Skeletal muscle satellite cell (primary cell): ENCODE measurements around the gene IER3.
"Not testable (repeated sequence)": the region's sequence is repeated elsewhere in the genome, so short reads cannot be mapped to it uniquely, and the experiment has no call there.

Experiments
- H3K27me3 ChIP-seq: 2 replicates; pipeline ENCODE4 v1.7.0; 2013; ENCODE audit warnings: low read length; ENCODE audit not compliant: control insufficient read depth, insufficient read depth
- H3K36me3 ChIP-seq: 2 replicates; pipeline ENCODE4 v1.7.0; 2013; ENCODE audit warnings: mild to moderate bottlenecking, control low read depth, low read length; ENCODE audit not compliant: insufficient read depth
- H3K4me1 ChIP-seq: 2 replicates; pipeline ENCODE4 v1.7.0; 2013; ENCODE audit warnings: low read length; ENCODE audit not compliant: control insufficient read depth, insufficient read depth
- H3K4me2 ChIP-seq: 2 replicates; pipeline ENCODE4 v1.7.0; 2013; ENCODE audit warnings: mild to moderate bottlenecking, low read length
- H3K4me3 ChIP-seq: 2 replicates; pipeline ENCODE4 v1.7.0; 2013; ENCODE audit warnings: low read length
- H3K9ac ChIP-seq: 2 replicates; pipeline ENCODE4 v1.7.0; 2013; ENCODE audit warnings: mild to moderate bottlenecking, low read depth, low read length, moderate library complexity
- H3K9me3 ChIP-seq: replicated peaks from 2 replicates; pipeline ENCODE4 v1.7.0; 2013; ENCODE audit warnings: mild to moderate bottlenecking, control low read depth, low read length

IER3 gene

DNA sequence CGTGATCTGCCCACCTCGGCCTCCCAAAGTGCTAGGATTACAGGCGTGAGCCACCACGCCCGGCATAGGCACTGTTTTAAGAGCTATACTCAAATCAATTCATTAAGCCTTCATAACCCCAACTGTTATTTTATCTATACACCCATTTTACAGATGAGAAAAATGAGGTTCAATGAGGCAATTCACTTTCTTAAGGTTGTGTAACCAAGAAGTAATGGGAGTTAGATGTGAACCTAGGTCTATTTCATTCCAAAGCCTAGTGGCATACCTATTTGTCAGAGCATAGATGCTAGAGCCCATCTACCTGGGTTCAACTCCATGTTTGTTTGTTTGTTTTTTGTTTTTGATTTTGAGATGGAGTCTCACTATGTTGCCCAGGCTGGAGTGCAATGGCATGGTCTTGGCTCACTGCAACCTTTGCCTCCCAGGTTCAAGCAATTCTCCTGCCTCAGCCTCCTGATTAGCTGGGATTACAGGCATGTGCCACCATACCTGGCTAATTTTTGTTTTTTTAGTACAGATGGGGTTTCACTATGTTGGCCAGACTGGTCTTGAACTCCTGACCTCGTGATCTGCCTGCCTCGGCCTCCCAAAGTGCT, 12.2 kb upstream of the IER3 start:
- H3K4me2 ChIP-seq = not testable (repeated sequence)

DNA sequence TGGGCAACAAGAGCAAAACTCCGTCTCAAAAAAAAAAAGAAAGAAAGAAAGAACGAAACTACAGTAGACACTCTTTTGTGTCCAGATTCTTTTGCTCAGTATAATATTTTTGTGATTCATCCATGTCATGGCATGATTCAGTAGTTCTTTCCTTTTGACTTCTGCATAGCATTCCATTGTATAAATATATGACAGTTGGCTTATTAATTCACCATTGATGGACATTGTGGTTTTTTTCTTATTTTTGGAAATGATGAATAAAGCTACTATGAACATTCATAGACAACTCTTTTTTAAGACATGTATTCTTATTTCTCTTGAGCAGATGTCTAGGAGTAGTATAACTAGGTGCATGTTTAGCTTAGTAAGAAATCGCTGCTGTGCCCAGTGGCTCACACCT, 10.3 kb upstream of the IER3 start:
- Histone ChIP-seq H3K9ac (peak overlapping the region; percentile 57), H3K27me3 (no peaks in the 10 kb centered on the region), H3K36me3 (no peaks in the 10 kb centered on the region), H3K4me2 (peak overlapping the region; percentile 46), H3K9me3 (no peaks in the 10 kb centered on the region), H3K4me1 (peaks cover 66% of the 10 kb centered on the region), H3K4me3 (no peak overlapping the region)

More for the DNA sequence above, 12.2 kb upstream of the IER3 start:
- peaks cover 65% of the 10 kb centered on the region for H3K4me1 ChIP-seq
- not testable (repeated sequence) for H3K36me3 ChIP-seq, H3K9ac ChIP-seq, H3K27me3 ChIP-seq, H3K4me3 ChIP-seq, H3K9me3 ChIP-seq

DNA sequence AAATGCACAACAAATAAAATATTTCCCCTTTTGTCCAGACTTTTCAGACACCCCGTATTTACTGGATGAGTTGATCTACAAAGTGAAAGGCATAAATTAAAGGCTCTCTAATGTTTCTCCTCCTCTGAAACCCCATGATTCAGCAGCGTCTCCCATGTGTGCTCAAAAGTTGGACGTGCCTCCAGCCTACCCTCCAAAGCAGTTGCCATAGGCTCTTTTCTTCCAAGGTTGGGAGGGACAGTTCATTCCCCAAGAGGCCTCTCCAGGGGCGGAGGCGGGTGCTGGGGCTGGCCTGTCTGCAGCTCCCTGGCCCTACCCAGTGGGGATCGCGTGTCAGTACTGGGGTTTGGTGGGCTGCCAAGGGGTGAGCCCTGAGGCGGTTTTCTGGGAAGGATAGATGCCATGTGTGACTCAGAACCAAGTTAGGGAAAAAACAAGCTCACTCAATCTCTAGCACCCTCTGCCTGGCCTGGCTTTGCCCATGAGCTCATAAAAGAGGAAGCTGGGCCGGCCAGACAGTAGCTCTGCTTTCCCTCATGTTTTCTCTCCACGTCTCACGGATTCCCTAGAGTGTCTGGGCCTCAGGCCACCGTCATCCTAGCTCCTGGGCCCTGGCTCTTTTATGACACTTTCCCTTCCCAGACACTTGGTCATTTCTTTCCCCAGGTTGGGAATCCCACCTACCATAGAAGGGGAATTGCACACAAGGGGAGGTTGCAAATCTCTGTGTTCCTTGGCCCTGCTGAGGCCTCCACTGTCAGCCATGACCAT, 8.0 kb upstream of the IER3 start:
- H3K36me3 ChIP-seq = no peaks in the 10 kb centered on the region
- peak overlapping the region; percentile 81 for H3K9ac ChIP-seq
- peak overlapping the region; percentile 59 for H3K4me2 ChIP-seq
- H3K4me1 ChIP-seq = peaks cover 72% of the 10 kb centered on the region
- no peaks in the 10 kb centered on the region for H3K27me3 ChIP-seq
- H3K9me3 ChIP-seq = no peaks in the 10 kb centered on the region
- peak overlapping the region; percentile 49 for H3K4me3 ChIP-seq

- Histone ChIP-seq H3K27me3 (no peaks in the 10 kb centered on the region), H3K4me2 (no peak overlapping the region), H3K4me3 (no peak overlapping the region), H3K9ac (no peak overlapping the region), H3K4me1 (peaks cover 72% of the 10 kb centered on the region), H3K9me3 (no peaks in the 10 kb centered on the region), H3K36me3 (no peaks in the 10 kb centered on the region)
Measured at GRCh38 chr6:30750379-30750668, 6.0 kb upstream of the IER3 start.

- Histone ChIP-seq H3K4me1 (peaks cover 70% of the 10 kb centered on the region), H3K27me3 (no peaks in the 10 kb centered on the region), H3K4me2 (no peak overlapping the region), H3K36me3 (no peaks in the 10 kb centered on the region), H3K9ac (peak overlapping the region; percentile 39), H3K9me3 (no peaks in the 10 kb centered on the region), H3K4me3 (no peak overlapping the region)
Measured at GRCh38 chr6:30749554-30750378, 5.4 kb upstream of the IER3 start.

DNA sequence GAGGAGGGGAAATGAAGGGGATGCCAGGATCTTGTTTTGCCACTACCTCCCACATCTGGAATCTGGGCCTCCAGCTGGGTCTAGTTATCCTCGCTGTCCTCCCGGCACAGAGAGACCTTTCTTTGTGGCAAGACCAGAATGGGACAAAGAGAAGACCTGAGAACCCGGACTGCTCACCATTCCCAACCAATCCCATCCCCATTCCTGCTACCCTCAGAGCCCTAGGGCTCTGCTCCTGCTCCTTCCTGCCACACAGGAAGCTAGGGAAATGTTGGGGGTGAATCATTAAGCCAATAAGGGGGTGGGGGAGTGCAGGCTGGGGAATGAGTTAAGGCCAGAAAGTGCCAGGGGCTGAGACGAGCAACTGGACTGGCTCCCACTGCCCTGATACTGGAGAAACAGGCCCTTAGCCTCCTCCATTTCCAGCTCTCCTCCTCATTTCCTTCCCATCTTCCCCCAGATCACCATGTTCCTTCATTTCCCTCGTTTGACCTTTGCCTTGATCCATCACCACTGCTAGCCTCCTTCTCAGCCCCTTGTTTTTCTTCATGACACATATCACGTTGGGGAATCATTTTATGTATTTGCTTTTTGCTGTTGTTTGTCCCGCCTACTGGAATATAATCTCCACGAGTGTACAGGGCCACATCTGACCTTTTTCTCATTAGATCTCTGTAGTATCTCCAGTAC, 4.6 kb upstream of the IER3 start:
- peaks cover 66% of the 10 kb centered on the region for H3K4me1 ChIP-seq
- H3K9me3 ChIP-seq = no peaks in the 10 kb centered on the region
- peaks cover 2% of the 10 kb centered on the region for H3K36me3 ChIP-seq
- H3K4me3 ChIP-seq = no peak overlapping the region
- peak overlapping the region; percentile 11 for H3K4me2 ChIP-seq
- H3K27me3 ChIP-seq = no peaks in the 10 kb centered on the region
- H3K9ac ChIP-seq = peak overlapping the region; percentile 39

GRCh38 chr6:30747902-30748769, 3.8 kb upstream of the IER3 start:
- no peaks in the 10 kb centered on the region for H3K9me3 ChIP-seq
- H3K27me3 ChIP-seq = no peaks in the 10 kb centered on the region
- peaks cover 10% of the 10 kb centered on the region for H3K36me3 ChIP-seq
- peak overlapping the region; percentile 39 for H3K9ac ChIP-seq
- H3K4me3 ChIP-seq = no peak overlapping the region
- peaks cover 60% of the 10 kb centered on the region for H3K4me1 ChIP-seq
- H3K4me2 ChIP-seq = peak overlapping the region; percentile 11

- Histone ChIP-seq H3K4me1 (peaks cover 53% of the 10 kb centered on the region), H3K36me3 (peaks cover 13% of the 10 kb centered on the region), H3K4me2 (no peak overlapping the region), H3K9ac (no peak overlapping the region), H3K9me3 (no peaks in the 10 kb centered on the region), H3K27me3 (no peaks in the 10 kb centered on the region), H3K4me3 (no peak overlapping the region)
Measured at GRCh38 chr6:30747300-30747687, 2.9 kb upstream of the IER3 start.

GRCh38 chr6:30743099-30744053, 971 bp downstream of the IER3 start:
- Histone ChIP-seq H3K9me3 (no peaks in the 10 kb centered on the region), H3K36me3 (peaks cover 41% of the 10 kb centered on the region), H3K4me3 (peak overlapping the region; percentile 81), H3K9ac (peak overlapping the region; percentile 88), H3K4me2 (peak overlapping the region; percentile 87), H3K27me3 (no peaks in the 10 kb centered on the region), H3K4me1 (peaks cover 46% of the 10 kb centered on the region)
